Keratinocyte (primary cell): ENCODE results near the gene MAPT. TPM values are rescaled to one million over a fixed set of nuclear protein-coding genes. Genes with fewer than 3 reads are reported as not detected.

Experiments used
- DNase-seq: peaks from one replicate; pipeline ENCODE4 v3.0.0-alpha.2; 2011; ENCODE audit warnings: low read depth, missing footprints, low spot score
- FAIRE-seq: peaks from 2 replicates; lab custom pipeline; 2011; peaks lifted over from hg19 to GRCh38; lab: Jason Lieb, UNC
- H2AFZ ChIP-seq: 2 replicates; pipeline ENCODE4 v1.6.0; 2012; ENCODE audit warnings: low read length, control low read depth, inconsistent platforms; ENCODE audit not compliant: control insufficient read depth
- H3K27ac ChIP-seq: 2 replicates; pipeline ENCODE4 v1.5.1; 2011; ENCODE audit warnings: low read length; ENCODE audit not compliant: control insufficient read depth, insufficient read depth
- H3K27me3 ChIP-seq: 3 replicates; pipeline ENCODE4 v1.6.0; 2011; ENCODE audit warnings: low read length; ENCODE audit not compliant: control insufficient read depth, insufficient read depth; ENCODE audit errors: extremely low read depth
- H3K36me3 ChIP-seq, 2 experiments: 2 replicates in 1 of 2; 3 replicates in 1 of 2; pipeline ENCODE4 v1.5.1; 2011; ENCODE audit warnings: low read length in 2 of 2, mild to moderate bottlenecking in 1 of 2; ENCODE audit not compliant: control insufficient read depth in 2 of 2, insufficient read depth in 2 of 2; ENCODE audit errors: extremely low read depth in 1 of 2
- H3K4me1 ChIP-seq: 3 replicates; pipeline ENCODE4 v1.5.1; 2011; ENCODE audit warnings: low read length; ENCODE audit not compliant: control insufficient read depth, insufficient read depth; ENCODE audit errors: extremely low read depth
- H3K4me2 ChIP-seq: 3 replicates; pipeline ENCODE4 v1.6.0; 2011; ENCODE audit warnings: low read depth, low read length; ENCODE audit not compliant: control insufficient read depth, insufficient read depth; ENCODE audit errors: extremely low read depth
- H3K4me3 ChIP-seq, 3 experiments: fragments of 200-600 bp in 1 of 3; sonication (generic) in 1 of 3; 2 replicates in 2 of 3; 3 replicates in 1 of 3; pipeline ENCODE4 v1.5.1; 2011 to 2016; ENCODE audit warnings: low read length in 3 of 3, mild to moderate bottlenecking in 3 of 3, control low read depth in 2 of 3, inconsistent platforms in 1 of 3, low read depth in 1 of 3, mixed read lengths in 1 of 3, mixed run types in 1 of 3, moderate library complexity in 1 of 3; ENCODE audit not compliant: control insufficient read depth in 2 of 3, insufficient read depth in 2 of 3; ENCODE audit errors: extremely low read depth in 1 of 3
- H3K79me2 ChIP-seq: 2 replicates; pipeline ENCODE4 v1.6.0; 2012; ENCODE audit warnings: low read length; ENCODE audit not compliant: control insufficient read depth, insufficient read depth
- H3K9ac ChIP-seq: 3 replicates; pipeline ENCODE4 v1.6.0; 2011; ENCODE audit warnings: low read length; ENCODE audit not compliant: control insufficient read depth, insufficient read depth; ENCODE audit errors: extremely low read depth
- H3K9me1 ChIP-seq: 3 replicates; pipeline ENCODE4 v1.6.0; 2011; ENCODE audit warnings: low read length; ENCODE audit not compliant: control insufficient read depth, insufficient read depth; ENCODE audit errors: extremely low read depth
- H3K9me3 ChIP-seq: 2 replicates; pipeline ENCODE4 v1.5.1; 2012; ENCODE audit warnings: low read depth, low read length; ENCODE audit not compliant: control insufficient read depth
- H4K20me1 ChIP-seq: 3 replicates; pipeline ENCODE4 v1.6.0; 2011; ENCODE audit warnings: low read length; ENCODE audit not compliant: control insufficient read depth, insufficient read depth; ENCODE audit errors: extremely low read depth
- CTCF ChIP-seq, 3 experiments: IDR thresholded peaks in 1 of 3; conservative IDR thresholded peaks in 1 of 3; optimal IDR thresholded peaks in 1 of 3; 2 replicates in 2 of 3; 3 replicates in 1 of 3; pipeline versions ENCODE3 to v1.5.1; 2011; ENCODE audit warnings: low read length in 3 of 3, mild to moderate bottlenecking in 3 of 3, moderate library complexity in 2 of 3, control low read depth in 1 of 3, inconsistent platforms in 1 of 3; ENCODE audit not compliant: insufficient read depth in 2 of 3; ENCODE audit errors: extremely low read depth in 1 of 3
- EZH2 ChIP-seq: IDR thresholded peaks from one replicate; pipeline ENCODE4 v1.6.1; 2012; ENCODE audit warnings: inconsistent platforms, mild to moderate bottlenecking, low read length, moderate library complexity
- dilution Hi-C: fragments of 300-500 bp; cut with MboI; formaldehyde crosslinking; loops from one replicate; pipeline ENCODE4 v1.7.0; 2020; ENCODE audit warnings: low sequenced_read_pairs; ENCODE audit not compliant: extremely low pct_ligation_motif_present
- polyA plus RNA-seq, 5 experiments: library from polyadenylated mRNA; depleted of rRNA in 3 of 5; stranded (reverse) in 3 of 5; stranded (forward) in 1 of 5; unstranded in 1 of 5; fragments of >200 nt; gene quantifications; 1 replicate in 1 of 5; 2 replicates in 3 of 5; 3 replicates in 1 of 5; pipeline versions ENCODE4 v1.2.1 to v1.2.3, GENCODE V29; 2011 to 2012; ENCODE audit warnings: missing spikeins in 2 of 5, low read depth in 1 of 5, low replicate concordance in 1 of 5

The MAPT gene
- polyA plus RNA-seq, 1 donor (not counting 4 experiments of a cell fraction or from before 2014, with no cell fraction given) = 0.08 TPM

GRCh38 chr17:46042246-46042645 lies 147.9 kb downstream of the MAPT start:
- H3K27ac ChIP-seq = no peak overlapping the region
- H3K9me3 ChIP-seq = no peaks in the 10 kb centered on the region
- H3K27me3 ChIP-seq = no peaks in the 10 kb centered on the region
- no peak overlapping the region for H3K9ac ChIP-seq
- dilution Hi-C loops = no loop called here
- no peaks in the 10 kb centered on the region for H4K20me1 ChIP-seq
- no peaks in the 10 kb centered on the region for H3K9me1 ChIP-seq
- TF ChIP-seq EZH2 (no peak), CTCF (optimal IDR thresholded peaks at IDR 0.05 in 1 of 3, IDR thresholded peaks at IDR 0.05 in 1 of 3, conservative IDR thresholded peaks at IDR 0.05 in 1 of 3; ENCODE audit: extremely low read depth in 1 of 3, insufficient read depth in 2 of 3, low read length in 3 of 3) (no peak)
- H3K36me3 ChIP-seq = peaks cover 37 to 43% of the 10 kb centered on the region in 2 experiments
- FAIRE-seq (no peak), DNase-seq (no peak)
- no peaks in the 10 kb centered on the region for H3K79me2 ChIP-seq
- H2AFZ ChIP-seq = no peak overlapping the region
- H3K4me1 ChIP-seq = no peaks in the 10 kb centered on the region
- H3K4me2 ChIP-seq = no peak overlapping the region
- no peak overlapping the region for H3K4me3 ChIP-seq

- no peak overlapping the region for H2AFZ ChIP-seq
- H3K4me1 ChIP-seq = no peaks in the 10 kb centered on the region
- no peaks in the 10 kb centered on the region for H3K9me3 ChIP-seq
- dilution Hi-C loops = no loop called here
- no peak overlapping the region for H3K4me2 ChIP-seq
- TF ChIP-seq CTCF (optimal IDR thresholded peaks at IDR 0.05 in 1 of 3, IDR thresholded peaks at IDR 0.05 in 1 of 3, conservative IDR thresholded peaks at IDR 0.05 in 1 of 3; ENCODE audit: extremely low read depth in 1 of 3, insufficient read depth in 2 of 3, low read length in 3 of 3) = no peak
- no peak for TF ChIP-seq EZH2
- H4K20me1 ChIP-seq = no peaks in the 10 kb centered on the region
- H3K27ac ChIP-seq = no peak overlapping the region
- no peak for DNase-seq
- FAIRE-seq = no peak
- H3K9me1 ChIP-seq = no peaks in the 10 kb centered on the region
- no peak overlapping the region for H3K9ac ChIP-seq
- no peaks in the 10 kb centered on the region for H3K79me2 ChIP-seq
- H3K27me3 ChIP-seq = no peaks in the 10 kb centered on the region
- peaks cover 34 to 40% of the 10 kb centered on the region in 2 experiments for H3K36me3 ChIP-seq
- no peak overlapping the region for H3K4me3 ChIP-seq
These were observed 148.6 kb downstream of the MAPT start for GRCh38 chr17:46042925-46043324.
